ELF-1 (cell line): ENCODE results near the gene GCH1.
A peak's percentile ranks its signal among the peaks of the same experiment; 100 is the strongest.
"Not testable (repeated sequence)": the region's sequence is repeated elsewhere in the genome, so short reads cannot be mapped to it uniquely, and the experiment has no call there.

Experiments
- DNase-seq: peaks from one replicate; pipeline ENCODE4 v3.0.0-alpha.2; 2016; ENCODE audit warnings: low read depth, low spot score

Gene GCH1

GRCh38 chr14:54908190-54908589 lies 5.6 kb upstream of the GCH1 start:
- no peak for DNase-seq

DNA sequence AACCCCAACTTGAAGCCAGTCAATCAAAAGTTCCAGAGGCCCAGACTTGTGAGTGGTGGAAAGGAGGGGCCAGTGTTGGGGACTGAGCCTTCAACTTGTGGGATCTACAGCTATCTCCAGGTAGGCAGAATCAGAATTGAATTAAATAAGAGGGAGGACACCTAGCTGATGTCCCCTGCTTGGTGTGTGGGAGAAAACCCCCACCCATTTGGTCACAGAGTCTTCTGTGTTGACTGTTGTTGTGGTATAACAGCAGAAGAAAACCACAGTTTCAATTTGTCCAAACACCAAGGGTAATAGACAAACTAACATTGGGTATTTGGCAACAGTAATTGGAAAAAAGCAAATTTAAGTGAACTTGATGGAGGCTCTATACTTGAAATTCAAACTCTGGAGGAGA lies 3.4 kb upstream of the GCH1 start:
- DNase-seq = no peak

GRCh38 chr14:54902143-54902520 lies 494 bp downstream of the GCH1 start:
- DNase-seq = peak; percentile 83

- DNase-seq = no peak
Measured at GRCh38 chr14:54901380-54902142, 1.1 kb downstream of the GCH1 start.

DNA sequence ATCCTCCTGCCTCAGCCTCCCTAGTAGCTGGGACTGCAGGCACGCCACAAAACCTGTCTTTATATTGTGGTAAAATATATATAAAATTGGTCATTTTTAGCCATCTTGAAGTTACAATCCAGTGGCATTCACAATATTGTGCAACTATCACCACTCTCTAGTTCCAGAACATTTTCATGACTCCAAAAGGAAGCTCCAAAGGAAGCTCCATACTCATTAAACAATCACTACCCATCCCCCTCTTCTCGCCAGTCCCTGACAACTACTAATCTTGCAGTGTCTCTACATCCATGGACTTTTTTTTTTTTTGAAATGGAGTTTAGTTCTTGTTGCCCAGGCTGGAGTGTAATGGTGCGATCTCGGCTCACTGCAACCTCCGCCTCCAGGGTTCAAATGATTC lies 3.1 kb downstream of the GCH1 start:
- DNase-seq = no peak

DNA sequence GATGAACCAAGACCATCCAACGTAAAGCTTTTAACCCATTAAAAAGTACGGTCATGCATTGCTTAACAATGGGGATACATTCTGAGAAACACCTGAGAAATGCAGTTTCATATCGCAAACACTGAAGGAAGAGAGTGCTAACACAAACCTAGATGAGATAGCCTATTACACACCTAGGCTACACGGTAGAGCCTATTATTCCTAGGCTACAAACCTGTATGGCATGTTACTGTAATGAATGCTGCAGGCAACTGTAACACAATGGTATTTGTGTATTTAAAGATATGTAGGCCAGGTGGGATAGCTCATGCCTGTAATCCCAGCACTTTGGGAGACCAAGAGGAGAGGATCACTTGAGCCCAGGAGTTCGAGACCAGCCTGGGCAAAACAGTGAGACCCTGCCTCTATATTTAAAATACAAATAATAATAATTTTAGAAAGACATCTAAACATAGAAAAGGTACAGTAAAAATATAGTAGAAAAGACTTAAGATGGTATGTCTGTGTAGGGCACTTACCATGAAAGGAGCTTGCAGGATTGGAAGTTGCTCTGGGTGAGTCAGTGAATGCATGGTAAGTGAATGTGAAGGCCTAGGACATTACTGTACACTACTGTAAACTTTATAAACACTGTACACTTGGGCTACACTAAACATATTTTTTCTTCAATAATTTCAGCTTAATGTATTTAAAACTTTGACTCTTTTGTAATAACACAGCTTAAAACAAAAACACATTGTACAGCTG lies 4.6 kb downstream of the GCH1 start:
- not testable (repeated sequence) for DNase-seq

DNA sequence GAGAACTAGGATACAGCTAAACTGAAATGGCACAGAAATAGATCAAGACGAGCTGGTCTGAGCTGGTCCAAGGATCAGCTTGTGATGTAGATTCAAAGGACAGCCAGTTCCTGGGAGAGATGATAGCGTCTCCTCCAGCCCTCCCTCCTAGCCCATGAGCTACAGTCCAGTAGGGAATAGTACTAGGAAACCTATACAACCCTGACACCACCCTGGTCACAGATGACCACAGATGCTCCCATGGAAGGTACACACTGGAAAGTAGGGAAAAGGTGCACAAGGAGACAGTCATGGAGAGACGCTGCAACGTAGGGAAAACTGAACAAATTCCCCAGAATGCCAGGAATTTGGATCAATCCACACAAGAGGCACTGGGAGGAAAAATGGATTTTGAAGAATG lies 6.9 kb downstream of the GCH1 start:
- no peak for DNase-seq

DNA sequence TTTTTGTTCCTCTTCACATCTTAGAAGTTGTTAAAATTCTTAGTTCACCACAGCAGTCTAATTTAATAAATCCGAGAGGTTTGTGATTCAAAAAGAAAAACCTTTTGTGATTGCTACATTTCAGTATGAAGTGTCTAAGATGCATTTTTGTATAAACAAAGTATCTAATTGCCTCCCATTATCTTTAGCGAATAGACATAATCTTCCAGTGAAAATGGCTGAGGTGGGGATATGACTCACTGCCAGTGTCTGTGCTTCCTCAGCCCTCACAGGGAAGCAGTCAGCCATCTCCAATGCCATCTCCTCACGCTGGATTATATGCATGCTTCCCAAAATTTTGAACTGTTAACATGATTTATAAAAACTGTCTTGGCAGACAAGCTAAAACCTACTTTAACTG lies 7.6 kb downstream of the GCH1 start:
- DNase-seq = no peak

DNA sequence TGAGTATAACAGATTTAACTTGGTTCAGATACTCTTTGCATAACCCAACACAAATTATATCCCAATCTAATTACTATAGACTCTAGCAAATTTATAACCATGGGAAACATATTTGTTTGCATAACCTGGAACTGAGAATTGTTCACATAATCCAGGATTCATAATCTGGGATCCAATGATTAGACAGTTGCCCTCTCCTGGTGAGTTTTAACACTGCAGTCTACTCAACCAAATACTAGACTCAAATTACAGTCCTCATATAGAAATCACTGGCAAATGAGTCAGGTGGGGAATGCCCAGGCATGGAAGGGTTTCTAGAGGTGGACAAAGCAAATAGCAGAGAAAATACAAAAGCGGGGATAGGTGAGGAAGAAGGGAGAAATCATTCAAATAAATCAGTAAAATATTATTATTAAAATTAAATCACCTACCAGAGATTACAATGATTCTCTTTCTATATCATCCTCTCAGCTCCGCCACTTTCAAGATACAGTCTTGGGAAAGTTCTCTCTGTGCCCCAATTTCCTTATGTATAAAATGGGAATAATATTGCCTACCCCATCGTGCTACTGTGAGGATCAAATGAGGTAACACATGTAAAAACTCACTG lies 9.4 kb downstream of the GCH1 start:
- DNase-seq = no peak

GRCh38 chr14:54891471-54892245 lies 11.0 kb downstream of the GCH1 start:
- no peak for DNase-seq

GRCh38 chr14:54890788-54891187 lies 11.8 kb downstream of the GCH1 start:
- no peak for DNase-seq

DNA sequence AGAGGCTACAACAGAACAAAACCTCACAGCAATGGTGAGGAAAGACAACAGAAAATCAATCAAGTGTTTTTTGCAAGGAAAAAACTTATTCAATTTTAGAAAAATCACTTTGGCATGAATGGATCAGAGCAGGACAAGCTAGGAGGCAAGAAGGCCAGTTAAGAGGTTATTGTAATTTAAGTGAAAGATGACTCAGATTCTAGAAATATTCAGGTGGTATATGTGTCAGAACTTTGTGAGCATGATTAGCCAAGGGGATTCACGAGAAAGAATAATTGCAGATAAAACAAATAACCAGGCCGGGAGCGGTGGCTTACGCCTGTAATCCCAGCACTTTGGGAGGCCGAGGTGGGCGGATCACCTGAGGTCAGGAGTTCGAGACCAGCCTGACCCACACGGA lies 12.7 kb downstream of the GCH1 start:
- no peak for DNase-seq

- DNase-seq = no peak
Measured at GRCh38 chr14:54882521-54882920, 20.1 kb downstream of the GCH1 start.

GRCh38 chr14:54881761-54882401 lies 20.7 kb downstream of the GCH1 start:
- DNase-seq = no peak

- no peak for DNase-seq
Measured at GRCh38 chr14:54881235-54881760, 21.3 kb downstream of the GCH1 start.

DNA sequence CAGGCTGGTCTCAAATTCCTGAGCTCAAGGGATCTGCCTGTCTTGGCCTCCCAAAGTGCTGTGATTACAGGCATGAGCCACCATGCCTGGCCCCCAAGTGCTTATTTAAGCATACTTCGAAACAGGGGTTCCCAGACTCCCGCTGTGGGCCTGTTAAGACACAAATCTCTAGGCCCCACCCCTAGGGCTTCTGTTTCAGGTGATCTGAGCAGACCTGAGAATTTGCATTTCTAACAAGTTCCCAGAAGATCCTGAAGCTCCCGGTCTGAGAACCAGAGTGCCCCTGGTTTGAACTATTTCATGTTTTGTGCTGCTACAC lies 25.0 kb downstream of the GCH1 start:
- DNase-seq = peak; percentile 27

- DNase-seq = no peak
Measured at GRCh38 chr14:54877015-54877702, 25.5 kb downstream of the GCH1 start.

DNA sequence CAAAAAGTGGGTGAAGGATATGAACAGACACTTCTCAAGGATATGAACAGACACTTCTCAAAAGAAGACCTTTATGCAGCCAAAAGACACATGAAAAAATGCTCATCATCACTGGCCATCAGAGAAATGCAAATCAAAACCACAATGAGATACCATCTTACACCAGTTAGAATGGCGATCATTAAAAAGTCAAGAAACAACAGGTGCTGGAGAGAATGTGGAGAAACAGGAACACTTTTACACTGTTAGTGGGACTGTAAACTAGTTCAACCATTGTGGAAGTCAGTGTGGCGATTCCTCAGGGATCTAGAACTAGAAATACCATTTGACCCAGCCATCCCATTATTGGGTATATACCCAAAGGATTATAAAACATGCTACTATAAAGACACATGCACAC lies 27.0 kb downstream of the GCH1 start:
- DNase-seq = not testable (repeated sequence)

GRCh38 chr14:54870154-54871090 lies 32.2 kb downstream of the GCH1 start:
- peak; percentile 82 for DNase-seq

GRCh38 chr14:54867011-54867410 lies 35.6 kb downstream of the GCH1 start:
- DNase-seq = no peak
